GM04503 (cell line): ENCODE measurements around the gene MGLL.

Experiments
- DNase-seq: peaks from one replicate; pipeline ENCODE4 v3.0.0-alpha.2; 2012; ENCODE audit warnings: low read depth

MGLL gene

DNA sequence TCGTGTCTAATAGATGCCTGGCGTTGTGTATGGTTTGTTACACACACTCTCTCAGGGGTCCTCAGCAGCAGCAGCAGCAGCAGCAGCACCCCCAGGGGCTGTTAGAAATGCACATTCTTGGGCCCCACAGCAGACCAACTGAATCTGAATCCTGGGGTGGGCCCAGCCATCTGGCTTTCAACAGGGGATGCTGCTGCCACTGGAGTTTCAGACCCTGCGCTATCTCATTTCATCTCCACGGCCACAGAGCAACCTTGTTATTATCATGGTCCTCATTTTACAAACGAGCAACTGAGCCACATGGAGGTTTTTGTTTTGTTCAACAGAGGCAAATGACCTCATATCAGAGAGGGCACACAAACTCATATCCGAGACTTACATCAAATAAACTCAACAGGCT is 47.7 kb downstream of the MGLL start:
- DNase-seq = no peak

DNA sequence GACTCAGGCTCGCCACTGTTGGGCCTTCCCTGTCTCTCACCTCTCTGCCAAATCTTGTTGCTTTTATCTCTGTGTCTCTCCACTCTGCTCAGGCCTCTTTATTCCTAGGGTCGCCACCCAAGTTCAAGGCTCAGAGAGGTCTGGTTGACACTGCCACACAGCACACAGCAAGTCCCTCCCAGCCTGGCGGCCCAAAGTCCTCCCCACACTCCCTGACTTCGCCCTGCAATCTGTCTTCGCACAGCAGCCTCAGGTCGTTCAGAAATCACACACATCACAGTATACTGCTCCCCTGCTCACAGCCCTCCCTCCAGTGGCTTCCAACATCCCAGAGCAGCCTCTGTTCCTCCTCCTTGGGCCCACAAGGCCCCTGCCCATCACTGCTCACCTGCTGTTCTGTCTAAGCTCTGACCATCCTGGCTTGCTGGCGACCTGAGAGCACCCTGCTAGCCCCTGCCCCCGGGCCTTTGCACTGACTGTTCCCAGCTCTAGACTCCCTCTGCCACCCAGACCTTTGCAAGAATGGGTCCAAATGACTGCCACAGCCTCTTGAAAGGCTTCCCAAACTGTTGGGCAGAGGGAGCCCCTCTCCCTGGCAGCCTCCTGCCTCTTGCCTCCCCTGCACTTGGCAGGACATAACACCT is 48.4 kb downstream of the MGLL start:
- no peak for DNase-seq

- DNase-seq = no peak
Measured at GRCh38 chr3:127772827-127773751, 49.2 kb downstream of the MGLL start.

- no peak for DNase-seq
Measured at GRCh38 chr3:127772273-127772672, 50.0 kb downstream of the MGLL start.

GRCh38 chr3:127771746-127772145 is 50.6 kb downstream of the MGLL start:
- DNase-seq = no peak

DNA sequence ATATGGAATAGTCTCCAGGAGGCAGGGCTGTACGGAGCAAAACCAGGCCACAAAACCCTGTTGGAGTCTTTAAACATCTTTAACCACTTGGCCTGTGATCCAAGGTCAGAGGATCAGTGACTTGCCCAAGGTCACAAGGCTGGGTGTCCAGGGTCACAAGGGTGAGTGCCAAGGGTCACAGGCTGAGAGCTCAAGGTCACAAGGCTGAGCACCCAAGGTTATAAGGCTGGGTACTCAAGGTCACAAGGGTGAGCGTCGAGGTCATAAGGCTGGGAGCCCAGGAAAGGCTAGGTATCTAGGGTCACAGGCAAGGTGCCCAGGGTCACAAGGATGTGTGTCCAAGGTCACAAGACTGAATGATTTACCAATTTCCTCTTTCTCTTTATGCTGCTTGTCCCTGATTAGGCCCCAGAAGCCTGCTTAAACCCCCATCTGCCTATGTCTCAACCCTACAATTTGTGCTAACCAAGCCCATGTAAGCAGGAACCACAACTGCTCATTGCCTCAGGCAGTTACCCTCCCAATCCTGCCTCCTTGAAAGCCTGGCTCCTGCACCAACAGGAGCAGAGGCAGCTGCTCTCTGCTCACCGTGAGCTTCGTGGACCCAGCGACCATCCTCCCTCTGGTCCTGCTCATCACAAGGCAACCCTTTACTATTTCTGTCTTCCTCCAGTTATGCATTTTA is 51.5 kb downstream of the MGLL start:
- DNase-seq = no peak

- DNase-seq = no peak
Measured at GRCh38 chr3:127769284-127770081, 52.8 kb downstream of the MGLL start.

DNA sequence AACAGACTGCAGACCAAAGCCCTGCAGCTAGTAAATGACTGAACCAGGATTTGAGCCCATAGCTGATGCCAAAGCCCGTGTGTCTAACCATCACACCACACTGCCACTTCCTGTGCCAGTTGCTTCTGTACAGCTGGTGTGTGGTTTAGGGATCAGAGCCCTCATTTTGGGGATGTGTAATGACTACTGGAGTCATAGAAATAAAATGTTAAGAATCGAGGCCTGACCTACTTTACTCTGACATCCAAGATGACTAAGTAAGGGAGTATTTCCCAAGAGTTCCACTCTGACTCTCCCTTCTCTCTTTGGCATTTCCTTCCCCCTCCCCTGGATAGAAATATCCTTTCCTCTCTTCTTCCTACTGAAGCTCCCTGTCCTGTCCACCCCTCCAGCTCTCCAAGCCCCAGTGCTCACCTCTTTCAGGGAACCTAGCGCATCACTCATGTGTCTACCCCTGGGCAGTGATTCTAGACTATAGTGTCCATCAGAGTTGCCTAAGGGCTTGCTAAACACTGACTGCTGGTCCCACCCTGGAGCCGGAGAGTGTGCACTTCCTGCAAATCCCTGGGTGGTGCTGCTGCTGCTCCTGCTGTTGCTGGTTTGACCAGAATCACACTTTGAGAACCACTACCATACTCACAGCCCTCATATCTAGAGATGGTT is 53.8 kb downstream of the MGLL start:
- DNase-seq = peak; percentile 95

- DNase-seq = no peak
Measured at GRCh38 chr3:127767126-127767525, 55.2 kb downstream of the MGLL start.

DNA sequence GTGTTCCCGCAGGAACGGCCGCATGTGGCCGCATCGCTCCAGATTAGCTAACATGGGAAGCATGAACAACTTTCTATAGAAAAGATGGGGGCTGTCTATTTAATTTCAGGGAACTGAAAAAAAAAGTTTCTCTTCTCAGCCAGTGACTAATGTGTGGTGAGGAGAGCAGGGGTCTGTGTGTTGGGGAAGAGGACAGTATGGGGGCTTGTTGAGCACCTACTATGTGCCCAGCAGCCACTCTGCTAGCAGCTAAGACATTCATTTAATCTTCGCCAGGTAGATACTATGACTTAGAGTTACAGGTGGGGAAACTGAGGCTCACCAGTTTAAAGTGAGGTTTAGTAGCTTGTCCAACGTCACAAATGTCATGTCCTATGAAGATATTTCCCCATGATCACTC is 56.6 kb downstream of the MGLL start:
- no peak for DNase-seq

DNA sequence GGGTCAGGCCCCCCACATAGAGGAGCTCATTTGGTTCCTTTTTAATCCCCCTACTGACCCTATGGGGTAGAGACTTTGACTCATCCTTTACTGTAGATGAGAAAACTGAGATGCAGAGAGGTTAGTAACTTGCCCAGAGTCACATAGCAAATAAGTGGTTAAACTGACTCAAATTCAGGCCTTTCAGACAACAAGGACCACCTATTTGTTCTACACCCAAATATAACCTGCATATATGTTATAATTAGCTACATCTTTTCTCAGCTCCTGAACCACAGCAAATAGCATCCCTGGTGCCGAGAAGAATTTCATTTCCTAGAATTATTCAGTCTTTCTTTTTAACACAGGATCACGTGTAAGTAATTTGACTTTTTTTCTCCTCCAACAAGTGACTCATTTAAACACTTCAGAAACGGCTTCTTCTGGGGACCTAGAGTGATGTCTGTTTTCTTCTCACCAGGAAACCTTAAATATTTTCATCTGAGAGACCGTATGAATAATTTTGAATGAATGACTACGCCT is 57.4 kb downstream of the MGLL start:
- no peak for DNase-seq

DNA sequence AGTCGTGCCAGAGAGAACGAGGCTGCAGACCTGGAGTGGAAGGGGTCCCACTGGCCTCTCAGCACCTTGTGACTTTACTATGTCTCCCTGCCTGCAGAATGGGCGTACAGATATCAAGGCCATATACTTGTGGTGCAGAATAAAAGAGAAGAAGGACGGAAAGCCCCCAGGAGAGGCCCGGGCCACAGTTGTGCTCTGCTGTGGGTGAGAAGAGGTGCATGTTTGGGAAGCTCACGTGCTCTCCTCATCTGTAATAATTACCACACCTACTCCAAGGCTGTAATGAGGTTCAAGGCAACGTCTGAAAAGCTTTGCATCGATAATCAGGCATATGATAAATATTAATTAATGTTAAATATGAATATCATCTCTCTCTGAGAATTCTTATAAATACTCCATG is 58.0 kb downstream of the MGLL start:
- no peak for DNase-seq

GRCh38 chr3:127763816-127764215 is 58.5 kb downstream of the MGLL start:
- no peak for DNase-seq

GRCh38 chr3:127763337-127763736 is 59.0 kb downstream of the MGLL start:
- no peak for DNase-seq

- no peak for DNase-seq
Measured at GRCh38 chr3:127762787-127763105, 59.6 kb downstream of the MGLL start.

- no peak for DNase-seq
Measured at GRCh38 chr3:127762077-127762786, 60.1 kb downstream of the MGLL start.

DNA sequence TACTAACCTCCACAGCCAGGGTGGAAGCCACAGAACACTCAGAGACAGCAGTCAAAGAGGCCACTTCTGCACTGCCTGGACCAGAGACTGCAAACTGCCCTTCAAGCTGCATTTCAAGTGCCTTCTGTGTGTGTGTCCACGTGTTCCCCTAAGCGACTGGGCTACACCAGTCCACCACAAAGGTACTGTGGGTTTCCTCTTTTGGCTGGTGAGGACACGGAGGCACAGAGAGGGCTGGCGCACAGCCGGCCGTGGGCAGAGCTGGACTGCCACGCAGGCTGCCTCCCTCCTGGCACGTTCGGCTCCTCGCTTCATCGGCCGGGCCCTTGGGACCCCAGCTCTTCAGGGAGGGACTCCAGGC is 60.9 kb downstream of the MGLL start:
- no peak for DNase-seq

DNA sequence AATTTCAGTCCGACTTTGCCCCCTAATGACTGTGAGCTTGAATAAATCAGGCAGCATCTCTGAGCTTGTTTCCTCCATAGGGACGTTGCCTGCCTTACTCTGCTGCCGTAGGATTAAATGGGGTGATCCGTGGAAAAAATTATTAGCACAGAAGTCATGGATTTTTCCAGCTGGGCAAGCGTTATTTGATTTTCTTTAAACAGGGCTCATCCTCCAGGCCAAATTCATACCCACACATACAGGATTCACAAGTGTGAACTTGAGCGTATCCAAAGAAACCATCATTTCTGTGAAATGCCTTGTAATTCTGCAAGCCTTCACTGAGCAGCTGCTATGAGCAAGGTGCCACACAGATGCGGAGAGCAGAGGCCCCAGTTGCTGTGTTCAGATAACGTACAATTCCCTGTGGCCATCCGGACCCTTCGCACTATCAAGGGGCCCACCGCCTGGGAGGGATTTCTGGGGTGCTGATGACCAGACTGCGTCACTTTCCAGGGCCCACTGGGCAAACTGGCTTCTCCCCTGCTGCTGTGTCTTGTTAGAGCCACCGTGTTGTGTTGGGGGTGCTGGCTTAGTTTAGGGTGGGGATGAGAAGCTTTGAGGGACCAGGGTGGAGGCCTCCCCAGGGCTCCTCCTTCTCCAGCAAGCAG is 61.4 kb downstream of the MGLL start:
- DNase-seq = no peak

- no peak for DNase-seq
Measured at GRCh38 chr3:127760361-127760760, 62.0 kb downstream of the MGLL start.

DNA sequence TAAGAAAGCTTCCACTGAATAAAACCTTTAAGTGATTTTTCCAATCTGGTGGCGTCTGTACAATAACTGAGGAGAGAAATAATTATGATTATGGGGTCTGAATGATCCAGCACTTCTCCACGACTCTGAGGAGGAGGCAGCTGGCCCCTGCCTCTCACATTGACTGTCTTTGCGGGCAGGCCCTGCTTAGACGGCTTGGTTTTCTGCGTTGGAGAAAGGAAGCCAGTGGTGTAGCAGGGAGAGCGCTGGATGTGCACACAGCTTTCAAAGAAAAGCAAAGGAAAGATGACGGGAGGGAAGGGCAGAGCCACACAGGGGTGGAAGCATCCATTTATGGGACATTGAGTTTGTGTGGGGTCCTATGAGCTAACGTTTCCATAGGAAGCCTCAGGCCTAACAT is 62.5 kb downstream of the MGLL start:
- no peak for DNase-seq
